ENCODE data around the gene ANKRD52. TPM values are rescaled to one million over a fixed set of nuclear protein-coding genes. Genes with fewer than 3 reads are reported as not detected.
A peak's percentile ranks its signal among the peaks of the same experiment; 100 is the strongest.

ANKRD52 gene
- total and polyA plus RNA-seq, 9 of the 15 experiments (the other 6 are each of a cell fraction or from before 2014, with no cell fraction given), result 0.52 to 46.8 (median 7.9) TPM

DNA sequence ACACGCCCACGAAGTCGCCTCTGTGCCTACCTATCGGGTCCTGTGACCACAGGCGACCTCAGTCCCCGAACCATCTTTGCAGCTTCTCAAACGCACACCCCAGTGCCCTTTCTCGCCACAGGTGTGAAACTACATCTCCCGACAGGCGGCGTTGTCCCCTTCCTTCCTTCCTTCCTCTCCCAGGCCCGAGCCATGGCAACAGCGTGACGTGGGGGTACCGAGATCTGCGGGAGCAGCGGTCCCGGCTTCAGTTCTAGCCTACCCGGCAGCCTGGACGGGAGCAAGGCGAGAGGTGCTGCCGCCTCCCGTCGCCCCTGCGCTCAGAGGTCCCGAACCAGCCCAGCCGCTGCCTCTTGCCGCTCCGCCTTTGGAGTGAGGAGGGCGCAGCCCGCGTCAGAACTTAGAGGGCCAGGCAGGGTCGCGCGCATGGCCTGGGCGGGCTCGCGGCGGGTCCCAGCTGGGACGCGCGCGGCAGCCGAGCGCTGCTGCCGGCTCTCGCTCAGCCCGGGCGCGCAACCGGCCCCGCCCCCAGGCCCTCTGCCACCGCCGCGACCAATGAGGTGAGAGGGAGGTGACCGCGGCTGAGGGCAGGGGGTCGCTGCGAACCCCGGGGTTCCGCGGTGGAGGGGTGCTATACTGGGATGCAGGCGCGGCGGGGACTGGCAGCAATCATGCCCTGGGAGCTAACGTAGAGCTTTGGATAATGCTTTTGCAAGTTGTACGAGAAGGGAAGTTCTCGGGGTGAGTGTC lies 8.7 kb upstream of the ANKRD52 start, which contains the start of gene COQ10A (continued):
- TF ChIP-seq MAFG (tag; conservative IDR thresholded peaks at IDR 0.05) (no peak), RBFOX2 (IDR thresholded peaks at IDR 0.05; ENCODE audit: low read depth, low read length) (peak; percentile 95), ZNF717 (CRISPR knock-in tag; IDR thresholded peaks at IDR 0.05) (no peak), NR2F6 (CRISPR knock-in tag; IDR thresholded peaks at IDR 0.05) (no peak), GABPB2 (CRISPR knock-in tag; conservative IDR thresholded peaks at IDR 0.05) (no peak), BDP1 (IDR thresholded peaks at IDR 0.05; ENCODE audit: insufficient read depth, insufficient read length) (no peak), SIN3A (IDR thresholded peaks at IDR 0.05; ENCODE audit: borderline replicate concordance in 2 of 2, control insufficient read depth in 1 of 2, low read depth in 2 of 2, low read length in 2 of 2) (peak; percentile 29 to 52; a peak in 1 of 4 replicates), CBFA2T2 (conservative IDR thresholded peaks at IDR 0.05) (no peak), MIER1 (IDR thresholded peaks at IDR 0.05; ENCODE audit: low read depth) (no peak), CXXC5 (CRISPR knock-in tag; IDR thresholded peaks at IDR 0.05) (peak; percentile 83), ZNF316 (IDR thresholded peaks at IDR 0.05) (no peak; the same call in 1 of the 2 replicates), ZNF253 (CRISPR knock-in tag; conservative IDR thresholded peaks at IDR 0.05) (no peak), KLF16 (IDR thresholded peaks at IDR 0.05) (no peak), BCLAF1 (IDR thresholded peaks at IDR 0.05; ENCODE audit: borderline replicate concordance in 1 of 2, control insufficient read depth in 1 of 2, low read depth in 2 of 2, low read length in 1 of 2) (no peak), ZNF184 (CRISPR knock-in tag; IDR thresholded peaks at IDR 0.05) (no peak), ZNF518B (CRISPR knock-in tag; IDR thresholded peaks at IDR 0.05) (no peak), ZNF146 (CRISPR knock-in tag; IDR thresholded peaks at IDR 0.05; ENCODE audit: unreplicated experiment) (no peak), DACH1 (IDR thresholded peaks at IDR 0.05; ENCODE audit: partially characterized antibody) (no peak), BRF1 (IDR thresholded peaks at IDR 0.05; ENCODE audit: borderline replicate concordance, extremely low read depth, insufficient read length) (no peak), RFX1 (IDR thresholded peaks at IDR 0.05) (peak; percentile 91), KAT2B (IDR thresholded peaks at IDR 0.05; ENCODE audit: low read depth, low read length) (no peak)
- TF ChIP-seq, protein P1, sequence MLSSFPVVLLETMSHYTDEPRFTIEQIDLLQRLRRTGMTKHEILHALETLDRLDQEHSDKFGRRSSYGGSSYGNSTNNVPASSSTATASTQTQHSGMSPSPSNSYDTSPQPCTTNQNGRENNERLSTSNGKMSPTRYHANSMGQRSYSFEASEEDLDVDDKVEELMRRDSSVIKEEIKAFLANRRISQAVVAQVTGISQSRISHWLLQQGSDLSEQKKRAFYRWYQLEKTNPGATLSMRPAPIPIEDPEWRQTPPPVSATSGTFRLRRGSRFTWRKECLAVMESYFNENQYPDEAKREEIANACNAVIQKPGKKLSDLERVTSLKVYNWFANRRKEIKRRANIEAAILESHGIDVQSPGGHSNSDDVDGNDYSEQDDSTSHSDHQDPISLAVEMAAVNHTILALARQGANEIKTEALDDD (IDR thresholded peaks at IDR 0.05), result no peak

Measured in K562 (cell line).